SK-N-SH (cell line): ENCODE results near the gene NFYA. TPM values are rescaled to one million over a fixed set of nuclear protein-coding genes. Genes with fewer than 3 reads are reported as not detected.

ENCODE experiments used
- CTCF ChIA-PET: fragments of 300-600, 350-600 bp; formaldehyde crosslinking; extraction: SDS; loops from one replicate; lab custom pipeline; 2021; lab: Yijun Ruan, JAX
- POLR2A ChIA-PET: fragments of 350-600 bp; sonication (Branson Sonifier 250); formaldehyde crosslinking; extraction: SDS; loops from one replicate; lab custom pipeline; 2020; ENCODE audit warnings: antibody characterized with exemption, inconsistent platforms; lab: Yijun Ruan, JAX
- DNase-seq: peaks from one replicate; pipeline ENCODE4 v3.0.0; 2012
- H2AFZ ChIP-seq: fragments of 200-600 bp; sonication (generic); 2 replicates; pipeline ENCODE4 v1.8.1; 2016; ENCODE audit warnings: antibody characterized with exemption, mild to moderate bottlenecking, low read depth
- H3F3A ChIP-seq: fragments of 200-600 bp; sonication (generic); replicated peaks from 2 replicates; pipeline ENCODE3; 2016; ENCODE audit warnings: antibody characterized with exemption, mild to moderate bottlenecking; ENCODE audit not compliant: insufficient read depth
- H3K27ac ChIP-seq, 2 experiments: fragments of 200-500 bp in 1 of 2; fragments of 200-600 bp in 1 of 2; sonication (Bioruptor generic) in 1 of 2; sonication (generic), shearing (Covaris generic) in 1 of 2; 2 replicates each; pipeline versions ENCODE4 v1.5.1 to v1.6.1; 2014 to 2016; ENCODE audit warnings: low read depth in 2 of 2, inconsistent platforms in 1 of 2, low read length in 1 of 2, mild to moderate bottlenecking in 1 of 2, mixed read lengths in 1 of 2
- H3K27me3 ChIP-seq: fragments of 200-600 bp; sonication (generic), shearing (Covaris generic); 2 replicates; pipeline ENCODE4 v1.6.1; 2016; ENCODE audit warnings: mixed run types; ENCODE audit not compliant: insufficient read depth
- H3K36me3 ChIP-seq, 2 experiments: fragments of 200-500 bp in 1 of 2; fragments of 200-600 bp in 1 of 2; sonication (Bioruptor generic) in 1 of 2; sonication (generic) in 1 of 2; replicated peaks in 1 of 2; 2 replicates each; pipeline versions ENCODE3 to v1.5.1; 2014 to 2016; ENCODE audit warnings: low read length in 1 of 2, mild to moderate bottlenecking in 1 of 2; ENCODE audit not compliant: insufficient read depth in 2 of 2, control insufficient read depth in 1 of 2
- H3K4me1 ChIP-seq, 2 experiments: fragments of 200-500 bp in 1 of 2; fragments of 200-600 bp in 1 of 2; sonication (Bioruptor generic) in 1 of 2; sonication (generic), shearing (Covaris generic) in 1 of 2; 2 replicates each; pipeline versions ENCODE4 v1.5.1 to v1.6.1; 2014 to 2016; ENCODE audit warnings: low read depth in 1 of 2, low read length in 1 of 2, mixed run types in 1 of 2; ENCODE audit not compliant: insufficient read depth in 2 of 2, control insufficient read depth in 1 of 2
- H3K4me2 ChIP-seq: fragments of 200-600 bp; sonication (generic), shearing (Covaris generic); 2 replicates; pipeline ENCODE4 v1.6.1; 2017; ENCODE audit warnings: mixed run types
- H3K4me3 ChIP-seq, 2 experiments: fragments of 200-500 bp in 1 of 2; fragments of 200-600 bp in 1 of 2; sonication (Bioruptor generic) in 1 of 2; sonication (generic), shearing (Covaris generic) in 1 of 2; 2 replicates each; pipeline versions ENCODE4 v1.5.1 to v1.8.1; 2014 to 2016; ENCODE audit warnings: low read depth in 2 of 2, inconsistent platforms in 1 of 2, low read length in 1 of 2, mild to moderate bottlenecking in 1 of 2, mixed read lengths in 1 of 2, moderate library complexity in 1 of 2
- H3K79me2 ChIP-seq: fragments of 200-600 bp; sonication (generic); 2 replicates; pipeline ENCODE4 v1.8.1; 2017; ENCODE audit warnings: mild to moderate bottlenecking; ENCODE audit not compliant: insufficient read depth
- H3K9ac ChIP-seq: fragments of 200-600 bp; sonication (generic); 2 replicates; pipeline ENCODE4 v1.6.1; 2017; ENCODE audit warnings: mixed run types
- H3K9me2 ChIP-seq: fragments of 200-600 bp; sonication (generic); 2 replicates; pipeline ENCODE4 v1.6.1; 2017; ENCODE audit warnings: mixed run types
- H3K9me3 ChIP-seq: fragments of 200-600 bp; sonication (generic); 2 replicates; pipeline ENCODE4 v1.6.1; 2017; ENCODE audit warnings: mixed run types, mild to moderate bottlenecking, moderate library complexity
- H4K20me1 ChIP-seq: fragments of 200-600 bp; sonication (generic); 2 replicates; pipeline ENCODE4 v1.6.1; 2017; ENCODE audit warnings: mild to moderate bottlenecking, mixed run types; ENCODE audit not compliant: insufficient read depth
- EZH2phosphoT487 ChIP-seq: fragments of 200-600 bp; sonication (generic); IDR thresholded peaks from 2 replicates; pipeline ENCODE4 v1.6.1; 2017; ENCODE audit warnings: low read depth, mixed run types, mild to moderate bottlenecking, antibody characterized with exemption, moderate library complexity, borderline replicate concordance
- FOSL2 ChIP-seq: IDR thresholded peaks from 2 replicates; pipeline ENCODE4 v1.4.0; 2012; ENCODE audit warnings: low read depth, mild to moderate bottlenecking, moderate library complexity, borderline replicate concordance
- GABPA ChIP-seq: IDR thresholded peaks from 2 replicates; pipeline ENCODE4 v1.4.0; 2012; ENCODE audit warnings: low read depth, mild to moderate bottlenecking
- GATA2 ChIP-seq: sonication (generic); formaldehyde crosslinking; IDR thresholded peaks from 2 replicates; pipeline ENCODE4 v1.5.0; 2020; ENCODE audit warnings: mild to moderate bottlenecking, missing genetic modification reagents
- IRF3 ChIP-seq: fragments of 150-350 bp; IDR thresholded peaks from 2 replicates; pipeline ENCODE4 v1.6.1; 2016; ENCODE audit warnings: mild to moderate bottlenecking, low read depth, low read length
- JUND ChIP-seq: IDR thresholded peaks from 2 replicates; pipeline ENCODE4 v1.4.0; 2012
- NFIC ChIP-seq: IDR thresholded peaks from 2 replicates; pipeline ENCODE4 v1.4.0; 2012; ENCODE audit warnings: borderline replicate concordance
- NRF1 ChIP-seq: IDR thresholded peaks from 2 replicates; pipeline ENCODE4 v1.6.1; 2012; ENCODE audit warnings: low read depth, mild to moderate bottlenecking, low read length
- PBX3 ChIP-seq: IDR thresholded peaks from 2 replicates; pipeline ENCODE4; 2012
- POLR2AphosphoS5 ChIP-seq: IDR thresholded peaks from 2 replicates; pipeline ENCODE4 v1.6.1; 2012; ENCODE audit warnings: low read depth, low read length
- RCOR1 ChIP-seq: fragments of 150-350 bp; IDR thresholded peaks from 2 replicates; pipeline ENCODE4 v1.6.1; 2017; ENCODE audit warnings: antibody characterized with exemption, low read length
- SMC3 ChIP-seq: IDR thresholded peaks from 2 replicates; pipeline ENCODE4 v1.6.1; 2012; ENCODE audit warnings: low read depth, low read length, improper control_type of control experiment
- USF1 ChIP-seq: IDR thresholded peaks from 2 replicates; pipeline ENCODE4 v1.4.0; 2012; ENCODE audit warnings: low read depth, borderline replicate concordance
- USF2 ChIP-seq: fragments of 150-350 bp; IDR thresholded peaks from 2 replicates; pipeline ENCODE4 v1.6.1; 2017; ENCODE audit warnings: antibody characterized with exemption, low read length, low read depth, borderline replicate concordance
- WGBS: methylation state at CpG from one replicate; pipeline ENCODE4 v1.1.6; 2017; ENCODE audit warnings: low lambda C conversion rate; 5-methylcytosine and 5-hydroxymethylcytosine counted together
- polyA plus RNA-seq, 3 experiments: library from polyadenylated mRNA; depleted of rRNA; stranded (reverse); fragments of >200 nt; gene quantifications; 2 replicates each; pipeline ENCODE4 v1.2.3, GENCODE V29; 2012

The NFYA gene
- polyA plus RNA-seq, 1 of the 3 experiments (the other 2 are of a cell fraction), result 6.8 TPM

GRCh38 chr6:41085182-41085581 lies 12.4 kb downstream of the NFYA start:
- peaks cover 64% of the 10 kb centered on the region for H3K79me2 ChIP-seq

GRCh38 chr6:41088451-41088850 lies 15.7 kb downstream of the NFYA start:
- CTCF ChIA-PET, result interaction anchor here (1.2 to 1.5 kb wide), 2 partner anchors 12 to 94 kb away, joined by 4 read pairs; no protein-coding TSS in a partner anchor
- TF ChIP-seq POLR2AphosphoS5 (no peak), RCOR1 (no peak), GABPA (no peak), EZH2phosphoT487 (no peak), NRF1 (no peak), SMC3 (no peak), FOSL2 (no peak), IRF3 (no peak), NFIC (no peak), USF2 (no peak), USF1 (no peak), PBX3 (no peak)
- H3K27me3 ChIP-seq, result no peaks in the 10 kb centered on the region
- H3K9ac ChIP-seq, result no peak overlapping the region
- H4K20me1 ChIP-seq, result peaks cover 7% of the 10 kb centered on the region; the same call in 1 of the 2 replicates
- POLR2A ChIA-PET, result no interaction called here
- peaks cover 81 to 90% of the 10 kb centered on the region in 2 experiments for H3K36me3 ChIP-seq
- no peak for DNase-seq
- H2AFZ ChIP-seq, result no peak overlapping the region
- H3K9me2 ChIP-seq, result no peaks in the 10 kb centered on the region
- no peaks in the 10 kb centered on the region for H3K4me1 ChIP-seq
- no peak overlapping the region for H3K4me2 ChIP-seq
- no peak overlapping the region for H3K4me3 ChIP-seq
- WGBS, result 95% methylated on average over 4 of the region's 4 CpGs
- no peak overlapping the region for H3K27ac ChIP-seq
- no peaks in the 10 kb centered on the region for H3F3A ChIP-seq
- peaks cover 33% of the 10 kb centered on the region; the same call in 1 of the 2 replicates for H3K79me2 ChIP-seq
- H3K9me3 ChIP-seq, result no peaks in the 10 kb centered on the region

More at GRCh38 chr6:41085182-41085581, 12.4 kb downstream of the NFYA start:
- ChIA-PET POLR2A (no interaction called here), CTCF (no interaction called here)
- no peak for DNase-seq
- Histone ChIP-seq H3K4me3 (no peak overlapping the region), H4K20me1 (peaks cover 14% of the 10 kb centered on the region), H3F3A (no peaks in the 10 kb centered on the region), H3K27me3 (no peaks in the 10 kb centered on the region), H3K9ac (no peak overlapping the region), H3K4me1 (no peaks in the 10 kb centered on the region; a peak in 1 of 4 replicates), H2AFZ (no peak overlapping the region), H3K9me3 (no peaks in the 10 kb centered on the region), H3K9me2 (no peaks in the 10 kb centered on the region), H3K27ac (no peak overlapping the region), H3K4me2 (no peak overlapping the region), H3K36me3 (peaks cover 79 to 83% of the 10 kb centered on the region in 2 experiments)
- no peak for TF ChIP-seq POLR2AphosphoS5
- TF ChIP-seq JUND, result no peak
- no peak for TF ChIP-seq GATA2 (CRISPR knock-in tag)
